Tibial nerve (tissue), 4 donors: ENCODE results near the gene MRFAP1. TPM values are rescaled to one million over a fixed set of nuclear protein-coding genes. Genes with fewer than 3 reads are reported as not detected.

Experiments
- DNase-seq, 2 donors: peaks; one replicate each; pipeline ENCODE4 v3.0.0-alpha.2; 2019; ENCODE audit warnings: low spot score in 2 of 2
- H3K27ac ChIP-seq, 4 donors: fragments of 200-600 bp; sonication (generic) in 3 of 4; one replicate each; pipeline ENCODE4 v1.5.1; 2017 to 2019; ENCODE audit warnings: mild to moderate bottlenecking in 1 of 4
- H3K27me3 ChIP-seq, 2 donors: fragments of 200-600 bp; sonication (generic) in 1 of 2; one replicate each; pipeline versions ENCODE4 v1.5.1 to v1.6.0; 2017 to 2019
- H3K36me3 ChIP-seq, 3 donors: fragments of 200-600 bp; sonication (generic); one replicate each; pipeline ENCODE4 v1.5.1; 2018 to 2019
- H3K4me1 ChIP-seq, 4 donors: fragments of 200-600 bp; sonication (generic) in 3 of 4; one replicate each; pipeline ENCODE4 v1.5.1; 2017 to 2019
- H3K4me3 ChIP-seq, 4 donors: fragments of 200-600 bp; sonication (generic) in 3 of 4; one replicate each; pipeline ENCODE4 v1.5.1; 2017 to 2019; ENCODE audit warnings: mild to moderate bottlenecking in 1 of 4, moderate library complexity in 1 of 4
- H3K9me3 ChIP-seq, 4 donors: fragments of 200-600 bp; sonication (generic) in 3 of 4; one replicate each; pipeline ENCODE4 v1.5.1; 2017 to 2019
- CTCF ChIP-seq, 5 experiments: fragments of 200-600 bp in 3 of 5; fragments of 450-650 bp in 2 of 5; sonication (generic) in 3 of 5; IDR thresholded peaks; one replicate each; pipeline ENCODE4 v1.5.1; 2016 to 2019; ENCODE audit warnings: antibody characterized with exemption in 5 of 5, mild to moderate bottlenecking in 3 of 5, moderate library complexity in 2 of 5
- EP300 ChIP-seq, 2 donors: sonication (generic); formaldehyde crosslinking; IDR thresholded peaks; one replicate each; pipeline ENCODE4 v1.6.1; 2017; ENCODE audit warnings: antibody characterized with exemption in 2 of 2, mild to moderate bottlenecking in 1 of 2
- POLR2A ChIP-seq, 2 donors: fragments of 450-650 bp; IDR thresholded peaks; one replicate each; pipeline ENCODE4 v1.6.1; 2017; ENCODE audit warnings: antibody characterized with exemption in 2 of 2, mild to moderate bottlenecking in 2 of 2, moderate library complexity in 2 of 2
- WGBS, 2 donors: methylation state at CpG; one replicate each; pipeline ENCODE4 v1.1.5; 2018; 5-methylcytosine and 5-hydroxymethylcytosine counted together
- total RNA-seq, 4 donors: library from RNA; depleted of rRNA; stranded (reverse); fragments of >200 nt; gene quantifications; one replicate each; pipeline ENCODE4 v1.1.0, GENCODE V29; 2016

The MRFAP1 gene
- total RNA-seq, 4 donors from 2014 or later: 176 to 300 (median 202) TPM

GRCh38 chr4:6633091-6633906 is 7.2 kb upstream of the MRFAP1 start:
- H3K36me3 ChIP-seq: no peaks in the 10 kb centered on the region
- H3K27ac ChIP-seq: no peak overlapping the region
- TF ChIP-seq EP300 (IDR thresholded peaks at IDR 0.05) (no peak), POLR2A (IDR thresholded peaks at IDR 0.05) (no peak), CTCF (IDR thresholded peaks at IDR 0.05) (no peak)
- 67 to 68% methylated on average over 10 of the region's 10 CpGs for WGBS, 2 donors
- DNase-seq: no peak
- no peaks in the 10 kb centered on the region for H3K27me3 ChIP-seq
- H3K4me3 ChIP-seq: no peak overlapping the region
- no peaks in the 10 kb centered on the region for H3K9me3 ChIP-seq
- peaks cover 0 to 7% (median 0%) of the 10 kb centered on the region in 4 donors for H3K4me1 ChIP-seq

- Histone ChIP-seq H3K4me3 (no peak overlapping the region), H3K36me3 (no peaks in the 10 kb centered on the region), H3K9me3 (no peaks in the 10 kb centered on the region), H3K4me1 (peaks cover 0 to 15% (median 0%) of the 10 kb centered on the region in 4 donors), H3K27ac (no peak overlapping the region), H3K27me3 (no peaks in the 10 kb centered on the region)
- DNase-seq: no peak
- TF ChIP-seq CTCF (IDR thresholded peaks at IDR 0.05): no peak
- no peak for TF ChIP-seq EP300 (IDR thresholded peaks at IDR 0.05)
- no peak for TF ChIP-seq POLR2A (IDR thresholded peaks at IDR 0.05)
- WGBS, 2 donors: 88 to 93% methylated on average over 9 of the region's 9 CpGs
Observed at GRCh38 chr4:6634746-6635145, 5.7 kb upstream of the MRFAP1 start.

- peaks cover 5 to 38% (median 20%) of the 10 kb centered on the region in 4 donors for H3K4me1 ChIP-seq
- TF ChIP-seq EP300 (IDR thresholded peaks at IDR 0.05): no peak
- no peak for TF ChIP-seq CTCF (IDR thresholded peaks at IDR 0.05)
- TF ChIP-seq POLR2A (IDR thresholded peaks at IDR 0.05): no peak
- peak overlapping the region in 1 of 4 donors; percentile 77 for H3K4me3 ChIP-seq
- no peak for DNase-seq
- H3K36me3 ChIP-seq: peaks cover 0 to 24% (median 0%) of the 10 kb centered on the region in 3 donors
- WGBS, 2 donors: 90 to 93% methylated on average over 14 of the region's 14 CpGs
- no peak overlapping the region for H3K27ac ChIP-seq
- no peaks in the 10 kb centered on the region for H3K27me3 ChIP-seq
- H3K9me3 ChIP-seq: no peaks in the 10 kb centered on the region
Observed at GRCh38 chr4:6639137-6639680, 1.3 kb upstream of the MRFAP1 start.

DNA sequence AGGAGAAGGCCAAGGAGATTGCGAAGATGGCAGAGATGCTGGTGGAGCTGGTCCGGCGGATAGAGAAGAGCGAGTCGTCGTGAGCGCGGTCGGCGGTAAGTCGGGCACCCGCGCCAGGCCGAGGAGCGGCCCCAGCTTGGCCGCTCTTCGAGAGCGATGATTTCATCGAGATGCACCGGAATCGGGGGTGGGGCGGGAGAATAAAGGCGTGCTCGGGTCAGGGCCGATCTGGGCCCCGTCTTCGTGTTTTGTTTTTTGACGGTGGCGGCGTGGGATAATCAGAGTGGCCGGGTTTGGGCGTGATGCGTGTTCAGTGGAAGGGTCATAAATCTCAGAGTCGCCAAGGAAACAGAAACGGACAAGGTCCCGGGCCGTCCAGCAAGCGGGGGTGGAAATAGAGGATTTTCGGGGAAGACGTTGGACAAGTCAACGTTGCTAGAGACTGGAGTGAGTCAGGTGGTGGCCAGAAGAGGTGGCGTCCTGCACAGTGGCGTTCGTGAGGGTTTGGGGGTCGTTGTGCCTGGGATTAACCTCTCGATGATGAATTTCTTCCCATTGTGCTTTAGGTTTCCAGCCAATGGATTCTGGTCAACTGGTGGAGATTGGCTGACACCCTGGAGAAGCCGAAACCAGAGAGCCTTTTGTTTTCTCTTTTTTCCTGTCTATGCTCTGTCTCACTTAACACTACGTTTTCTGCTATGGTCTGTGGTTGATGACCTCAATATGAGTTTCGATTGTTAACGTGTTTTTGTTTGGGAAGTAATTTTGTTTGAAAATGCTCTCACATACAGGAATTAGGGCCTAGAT is 882 bp downstream of the MRFAP1 start:
- H3K36me3 ChIP-seq: peaks cover 0 to 24% (median 0%) of the 10 kb centered on the region in 3 donors
- peak in 1 of 2 donors; percentile 35 for DNase-seq
- TF ChIP-seq EP300 (IDR thresholded peaks at IDR 0.05) (no peak), POLR2A (IDR thresholded peaks at IDR 0.05) (no peak), CTCF (IDR thresholded peaks at IDR 0.05) (no peak)
- H3K27me3 ChIP-seq: no peaks in the 10 kb centered on the region
- H3K27ac ChIP-seq: peak overlapping the region; percentile 85 to 97 (median 92)
- peak overlapping the region; percentile 70 to 85 (median 81) for H3K4me3 ChIP-seq
- no peaks in the 10 kb centered on the region for H3K9me3 ChIP-seq
- peaks cover 5 to 41% (median 23%) of the 10 kb centered on the region in 4 donors for H3K4me1 ChIP-seq
- WGBS, 2 donors: 1 to 2% methylated on average over 50 of the region's 50 CpGs
